OCI-LY1 (cell line): ENCODE results near the gene MICALL2.

Source experiments
- H2AFZ ChIP-seq: fragments of 200-600 bp; sonication (generic), shearing (Covaris generic); 2 replicates; pipeline ENCODE4 v1.6.0; 2014; ENCODE audit warnings: antibody characterized with exemption, mild to moderate bottlenecking, low read length
- H3F3A ChIP-seq: fragments of 200-600 bp; sonication (generic), shearing (Covaris generic); 2 replicates; pipeline ENCODE4 v1.6.0; 2014; ENCODE audit warnings: mild to moderate bottlenecking, antibody characterized with exemption, low read length, moderate library complexity; ENCODE audit not compliant: insufficient read depth
- H3K27ac ChIP-seq: fragments of 200-600 bp; sonication (generic); 2 replicates; pipeline ENCODE4 v1.5.1; 2014; ENCODE audit warnings: low read length, mixed run types, mild to moderate bottlenecking, low read depth; ENCODE audit not compliant: poor library complexity, severe bottlenecking
- H3K27me3 ChIP-seq: fragments of 200-600 bp; sonication (generic); 2 replicates; pipeline ENCODE4 v1.6.0; 2014; ENCODE audit warnings: antibody characterized with exemption, mild to moderate bottlenecking, low read length, moderate library complexity; ENCODE audit not compliant: insufficient read depth
- H3K36me3 ChIP-seq: fragments of 200-600 bp; sonication (generic); 2 replicates; pipeline ENCODE4 v1.6.1; 2014; ENCODE audit warnings: mild to moderate bottlenecking, antibody characterized with exemption, low read length, moderate library complexity, mixed read lengths; ENCODE audit not compliant: insufficient read depth
- H3K4me1 ChIP-seq: fragments of 200-600 bp; sonication (generic); 2 replicates; pipeline ENCODE4 v1.5.1; 2014; ENCODE audit warnings: mild to moderate bottlenecking, low read length, moderate library complexity; ENCODE audit not compliant: insufficient read depth, severe bottlenecking
- H3K4me2 ChIP-seq: fragments of 200-600 bp; sonication (generic), shearing (Covaris generic); 2 replicates; pipeline ENCODE4 v1.6.1; 2014; ENCODE audit warnings: low read length
- H3K4me3 ChIP-seq: fragments of 200-600 bp; sonication (generic); 2 replicates; pipeline ENCODE4 v1.5.1; 2014; ENCODE audit warnings: low read length, low read depth, mild to moderate bottlenecking, mixed read lengths; ENCODE audit not compliant: poor library complexity, severe bottlenecking
- H3K79me2 ChIP-seq: fragments of 200-600 bp; shearing (Covaris generic); 2 replicates; pipeline ENCODE4 v1.6.1; 2016; ENCODE audit warnings: mixed run types, low read length, mixed read lengths; ENCODE audit not compliant: insufficient read depth
- H3K9ac ChIP-seq: fragments of 200-600 bp; sonication (generic), shearing (Covaris generic); 2 replicates; pipeline ENCODE4 v1.6.1; 2014; ENCODE audit warnings: mild to moderate bottlenecking, low read length, mixed read lengths
- H3K9me2 ChIP-seq: fragments of 200-600 bp; sonication (generic), shearing (Covaris generic); 2 replicates; pipeline ENCODE4 v1.6.1; 2014; ENCODE audit warnings: low read depth, mild to moderate bottlenecking, low read length, mixed read lengths
- H3K9me3 ChIP-seq: fragments of 200-600 bp; shearing (Covaris generic); 2 replicates; pipeline ENCODE4 v1.6.1; 2014; ENCODE audit warnings: low read length, mixed read lengths
- H4K20me1 ChIP-seq: fragments of 200-600 bp; sonication (generic), shearing (Covaris generic); 2 replicates; pipeline ENCODE4 v1.6.0; 2016; ENCODE audit warnings: mild to moderate bottlenecking, low read length; ENCODE audit not compliant: insufficient read depth
- EZH2 ChIP-seq: fragments of 200-600 bp; sonication (generic), shearing (Covaris generic); IDR thresholded peaks from 2 replicates; pipeline ENCODE4 v1.8.0; 2017; ENCODE audit warnings: borderline replicate concordance, mixed run types, mild to moderate bottlenecking, antibody characterized with exemption, low read length, moderate library complexity, mixed read lengths
- TF ChIP-seq, protein P1 (sequence below): fragments of 200-600 bp; sonication (generic), shearing (Covaris generic); IDR thresholded peaks from 2 replicates; pipeline ENCODE4 v1.5.1; 2017; ENCODE audit warnings: mild to moderate bottlenecking, antibody characterized with exemption, low read length, moderate library complexity, mixed read lengths

The MICALL2 gene

DNA sequence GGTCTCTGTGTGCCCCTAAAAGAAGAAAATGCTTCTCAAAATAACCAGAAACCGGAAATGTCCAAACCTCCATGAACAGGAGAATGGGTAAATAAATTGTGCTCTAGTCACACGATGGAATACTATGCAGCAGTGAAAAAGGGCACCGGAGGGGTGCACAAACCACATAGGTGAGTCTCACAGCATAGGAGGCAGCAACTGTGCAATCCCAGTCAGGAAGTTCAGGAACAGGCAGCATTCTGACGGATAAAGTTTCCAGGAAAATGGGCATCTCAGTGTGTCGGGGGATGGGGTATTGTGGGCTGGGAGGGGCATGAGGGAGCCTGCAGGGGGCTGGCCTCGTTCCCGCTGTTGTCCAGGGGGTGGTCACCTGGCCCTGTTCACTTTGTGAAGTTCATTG is 63.1 kb downstream of the MICALL2 start:
- H3K27ac ChIP-seq: no peak overlapping the region
- H3K4me1 ChIP-seq: no peaks in the 10 kb centered on the region
- no peaks in the 10 kb centered on the region for H3K79me2 ChIP-seq

DNA sequence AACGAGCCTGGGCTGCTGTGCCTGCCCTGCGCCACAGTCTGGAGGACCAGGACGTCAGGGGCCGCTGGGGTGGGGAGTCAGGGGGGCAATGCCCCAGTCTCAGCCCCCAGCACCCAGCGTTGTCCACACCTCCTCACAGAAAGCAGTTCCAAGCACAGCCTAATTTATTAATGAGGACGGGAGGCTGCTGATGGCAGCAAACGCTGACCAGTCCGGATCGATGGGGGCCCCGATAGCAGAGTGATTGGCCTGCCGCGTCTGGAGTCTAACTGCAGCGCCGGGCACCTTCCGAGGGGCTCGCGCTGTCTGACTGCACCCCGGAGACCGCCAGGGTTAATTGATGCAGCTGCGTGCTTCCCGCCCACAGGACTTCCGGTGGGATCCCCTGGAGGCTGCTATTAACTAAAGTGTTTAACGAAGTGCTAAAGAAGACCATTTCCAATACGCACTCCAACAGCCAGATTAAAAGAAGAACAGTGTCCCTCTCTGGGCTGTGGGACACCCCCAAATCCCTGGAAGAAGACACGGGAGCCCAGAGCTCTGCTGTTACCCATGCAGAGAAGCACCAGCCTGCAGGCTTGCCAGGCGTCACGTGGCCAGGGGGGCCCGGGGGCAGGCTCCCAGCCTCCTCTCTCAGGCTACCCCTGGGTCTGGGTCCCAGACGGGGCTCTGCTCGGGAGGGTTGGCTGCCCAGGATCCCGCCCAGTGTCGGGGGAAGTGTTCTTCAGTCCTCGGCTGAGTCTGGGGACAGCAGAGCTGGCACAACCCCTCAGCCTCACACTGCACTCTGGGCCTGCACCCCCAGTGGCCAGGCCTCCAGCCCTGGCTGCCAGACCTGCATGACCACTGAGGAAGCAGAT is 63.8 kb downstream of the MICALL2 start:
- Histone ChIP-seq H2AFZ (no peak overlapping the region), H3K27ac (no peak overlapping the region), H3K9ac (no peak overlapping the region), H3K27me3 (peaks cover 13% of the 10 kb centered on the region; the same call in 1 of the 2 replicates), H4K20me1 (no peaks in the 10 kb centered on the region), H3K4me1 (no peaks in the 10 kb centered on the region), H3K79me2 (no peaks in the 10 kb centered on the region), H3K4me3 (no peak overlapping the region), H3K9me3 (no peaks in the 10 kb centered on the region), H3F3A (no peaks in the 10 kb centered on the region), H3K36me3 (no peaks in the 10 kb centered on the region), H3K9me2 (no peaks in the 10 kb centered on the region), H3K4me2 (no peak overlapping the region)
- no peak for TF ChIP-seq EZH2
- TF ChIP-seq, protein P1, sequence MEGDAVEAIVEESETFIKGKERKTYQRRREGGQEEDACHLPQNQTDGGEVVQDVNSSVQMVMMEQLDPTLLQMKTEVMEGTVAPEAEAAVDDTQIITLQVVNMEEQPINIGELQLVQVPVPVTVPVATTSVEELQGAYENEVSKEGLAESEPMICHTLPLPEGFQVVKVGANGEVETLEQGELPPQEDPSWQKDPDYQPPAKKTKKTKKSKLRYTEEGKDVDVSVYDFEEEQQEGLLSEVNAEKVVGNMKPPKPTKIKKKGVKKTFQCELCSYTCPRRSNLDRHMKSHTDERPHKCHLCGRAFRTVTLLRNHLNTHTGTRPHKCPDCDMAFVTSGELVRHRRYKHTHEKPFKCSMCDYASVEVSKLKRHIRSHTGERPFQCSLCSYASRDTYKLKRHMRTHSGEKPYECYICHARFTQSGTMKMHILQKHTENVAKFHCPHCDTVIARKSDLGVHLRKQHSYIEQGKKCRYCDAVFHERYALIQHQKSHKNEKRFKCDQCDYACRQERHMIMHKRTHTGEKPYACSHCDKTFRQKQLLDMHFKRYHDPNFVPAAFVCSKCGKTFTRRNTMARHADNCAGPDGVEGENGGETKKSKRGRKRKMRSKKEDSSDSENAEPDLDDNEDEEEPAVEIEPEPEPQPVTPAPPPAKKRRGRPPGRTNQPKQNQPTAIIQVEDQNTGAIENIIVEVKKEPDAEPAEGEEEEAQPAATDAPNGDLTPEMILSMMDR: no peak

More for the DNA sequence above, 63.1 kb downstream of the MICALL2 start:
- Histone ChIP-seq H3K36me3 (no peaks in the 10 kb centered on the region), H3F3A (no peaks in the 10 kb centered on the region), H3K27me3 (peaks cover 13% of the 10 kb centered on the region; the same call in 1 of the 2 replicates), H3K9me2 (no peaks in the 10 kb centered on the region), H3K9ac (no peak overlapping the region), H3K9me3 (no peaks in the 10 kb centered on the region), H3K4me2 (no peak overlapping the region), H4K20me1 (no peaks in the 10 kb centered on the region), H3K4me3 (no peak overlapping the region), H2AFZ (no peak overlapping the region)
- TF ChIP-seq EZH2: no peak
- TF ChIP-seq, protein P1: no peak

DNA sequence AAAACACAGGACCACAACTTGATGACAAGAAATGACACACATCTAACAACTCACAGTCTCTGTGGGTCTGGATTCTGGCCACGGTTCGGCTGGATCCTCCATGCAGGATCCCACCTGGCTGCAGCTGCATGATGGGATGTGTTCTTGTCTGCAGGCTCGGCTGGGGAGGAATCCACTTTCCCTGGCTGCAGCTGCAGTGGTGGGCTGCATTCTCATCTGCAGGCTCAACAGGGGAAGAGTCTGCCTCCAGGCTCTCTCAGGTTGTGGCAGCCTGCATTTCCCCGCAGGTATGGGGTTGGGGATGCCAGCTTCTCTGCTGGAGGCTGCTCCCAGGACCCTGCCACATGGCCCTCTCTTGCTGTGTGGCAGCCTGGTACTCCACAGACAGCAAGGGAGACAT is 64.9 kb downstream of the MICALL2 start:
- H3K4me1 ChIP-seq: no peaks in the 10 kb centered on the region
- TF ChIP-seq, protein P1: no peak
- no peak for TF ChIP-seq EZH2
- H3K79me2 ChIP-seq: no peaks in the 10 kb centered on the region
- H3K9me2 ChIP-seq: no peaks in the 10 kb centered on the region
- no peak overlapping the region for H3K4me2 ChIP-seq
- H3K27ac ChIP-seq: no peak overlapping the region
- no peaks in the 10 kb centered on the region for H3F3A ChIP-seq
- no peak overlapping the region for H3K4me3 ChIP-seq
- H4K20me1 ChIP-seq: no peaks in the 10 kb centered on the region
- H3K9ac ChIP-seq: no peak overlapping the region
- no peak overlapping the region for H2AFZ ChIP-seq
- no peaks in the 10 kb centered on the region for H3K36me3 ChIP-seq
- no peaks in the 10 kb centered on the region for H3K9me3 ChIP-seq
- H3K27me3 ChIP-seq: peaks cover 13% of the 10 kb centered on the region; the same call in 1 of the 2 replicates
